Omental fat pad (tissue), 4 donors: Measurements from ENCODE around the gene CCDC27. TPM values are rescaled to one million over a fixed set of nuclear protein-coding genes. Genes with fewer than 3 reads are reported as not detected.

Experiments
- ATAC-seq: fragments of 150-250 bp; one replicate; pipeline ENCODE4 v1.9.1; 2016; ENCODE audit warnings: mild to moderate bottlenecking, moderate library complexity; ENCODE audit not compliant: low FRiP score
- DNase-seq: peaks from one replicate; pipeline ENCODE4 v3.0.0-alpha.2; 2019; ENCODE audit warnings: low spot score
- total RNA-seq, 4 donors: library from RNA; depleted of rRNA; stranded (reverse); fragments of >200 nt; gene quantifications; one replicate each; pipeline ENCODE4 v1.1.0, GENCODE V29; 2016
- TF ChIP-seq, protein P1 (sequence below), 3 donors: fragments of 450-650 bp; IDR thresholded peaks; one replicate each; pipeline ENCODE4 v1.5.1; 2016 to 2017; ENCODE audit warnings: antibody characterized with exemption in 3 of 3, mild to moderate bottlenecking in 3 of 3, moderate library complexity in 2 of 3

The CCDC27 gene
- total RNA-seq, 4 donors from 2014 or later: not detected

DNA sequence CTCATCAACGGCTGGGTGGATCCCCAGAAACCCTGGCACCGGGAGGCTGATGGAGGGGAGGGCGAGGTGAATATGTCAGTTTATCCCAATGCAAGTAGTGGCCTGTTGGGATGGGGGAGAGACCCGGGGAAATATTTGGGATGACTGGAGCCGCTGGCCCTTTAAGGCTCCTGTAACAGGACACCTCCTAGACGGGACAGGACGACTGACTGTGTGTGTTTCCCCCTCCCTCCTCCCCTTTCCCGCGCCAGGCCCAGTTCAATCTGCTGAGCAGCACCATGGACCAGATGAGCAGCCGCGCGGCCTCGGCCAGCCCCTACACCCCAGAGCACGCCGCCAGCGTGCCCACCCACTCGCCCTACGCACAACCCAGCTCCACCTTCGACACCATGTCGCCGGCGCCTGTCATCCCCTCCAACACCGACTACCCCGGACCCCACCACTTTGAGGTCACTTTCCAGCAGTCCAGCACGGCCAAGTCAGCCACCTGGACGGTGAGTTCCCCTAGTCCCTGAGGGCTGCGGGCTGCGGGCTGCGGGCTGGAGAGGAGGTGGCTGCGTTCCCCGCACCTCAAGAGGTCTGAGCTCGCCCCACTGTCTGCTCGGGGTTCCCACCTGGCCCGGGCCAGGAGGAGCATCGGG, 44.8 kb upstream of the CCDC27 start:
- DNase-seq (no peak), ATAC-seq (no peak)
- TF ChIP-seq, protein P1, sequence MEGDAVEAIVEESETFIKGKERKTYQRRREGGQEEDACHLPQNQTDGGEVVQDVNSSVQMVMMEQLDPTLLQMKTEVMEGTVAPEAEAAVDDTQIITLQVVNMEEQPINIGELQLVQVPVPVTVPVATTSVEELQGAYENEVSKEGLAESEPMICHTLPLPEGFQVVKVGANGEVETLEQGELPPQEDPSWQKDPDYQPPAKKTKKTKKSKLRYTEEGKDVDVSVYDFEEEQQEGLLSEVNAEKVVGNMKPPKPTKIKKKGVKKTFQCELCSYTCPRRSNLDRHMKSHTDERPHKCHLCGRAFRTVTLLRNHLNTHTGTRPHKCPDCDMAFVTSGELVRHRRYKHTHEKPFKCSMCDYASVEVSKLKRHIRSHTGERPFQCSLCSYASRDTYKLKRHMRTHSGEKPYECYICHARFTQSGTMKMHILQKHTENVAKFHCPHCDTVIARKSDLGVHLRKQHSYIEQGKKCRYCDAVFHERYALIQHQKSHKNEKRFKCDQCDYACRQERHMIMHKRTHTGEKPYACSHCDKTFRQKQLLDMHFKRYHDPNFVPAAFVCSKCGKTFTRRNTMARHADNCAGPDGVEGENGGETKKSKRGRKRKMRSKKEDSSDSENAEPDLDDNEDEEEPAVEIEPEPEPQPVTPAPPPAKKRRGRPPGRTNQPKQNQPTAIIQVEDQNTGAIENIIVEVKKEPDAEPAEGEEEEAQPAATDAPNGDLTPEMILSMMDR (IDR thresholded peaks at IDR 0.05): no peak

DNA sequence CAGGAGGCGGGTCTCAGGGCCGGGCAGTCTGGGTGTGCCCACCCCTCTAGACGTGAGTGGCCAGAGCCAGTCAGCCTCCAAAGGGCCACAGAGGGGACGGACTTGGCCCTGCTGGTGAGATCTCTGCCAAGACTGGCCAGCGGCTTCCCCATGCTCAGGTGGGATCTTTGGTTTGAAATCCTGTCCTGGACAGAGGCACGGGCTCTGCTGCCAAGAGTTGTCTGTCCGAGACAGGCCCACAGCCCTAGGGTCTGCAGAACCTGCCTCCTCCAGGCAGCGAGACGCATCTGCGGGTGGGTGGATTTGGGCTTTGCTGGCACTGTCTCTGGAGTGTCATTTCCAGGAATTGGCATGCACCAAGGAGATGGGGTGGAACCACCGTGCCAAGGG, 44.3 kb upstream of the CCDC27 start:
- no peak for DNase-seq
- TF ChIP-seq, protein P1 (IDR thresholded peaks at IDR 0.05): no peak
- ATAC-seq: no peak

DNA sequence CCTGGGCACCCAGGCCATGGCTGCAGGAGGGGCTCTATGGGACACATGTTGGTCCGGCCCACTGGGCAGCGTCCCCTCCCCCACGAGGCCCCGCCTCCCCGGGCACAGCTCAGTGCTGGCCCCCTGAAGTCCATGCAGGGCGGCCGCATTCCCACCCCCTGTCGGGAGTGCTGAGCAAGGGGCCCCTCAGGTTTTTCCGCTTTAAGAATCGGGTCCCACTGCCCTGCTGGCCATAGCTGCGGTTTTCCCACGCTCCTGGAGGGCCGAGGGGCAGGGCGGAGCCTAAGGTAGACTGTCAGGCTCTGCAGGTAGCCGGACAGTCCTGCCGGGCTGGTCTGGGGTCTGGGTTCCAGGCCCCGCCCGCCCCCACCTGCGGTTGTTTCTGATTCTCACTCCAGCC, 43.5 kb upstream of the CCDC27 start:
- no peak for DNase-seq
- no peak for ATAC-seq
- TF ChIP-seq, protein P1 (IDR thresholded peaks at IDR 0.05): no peak

DNA sequence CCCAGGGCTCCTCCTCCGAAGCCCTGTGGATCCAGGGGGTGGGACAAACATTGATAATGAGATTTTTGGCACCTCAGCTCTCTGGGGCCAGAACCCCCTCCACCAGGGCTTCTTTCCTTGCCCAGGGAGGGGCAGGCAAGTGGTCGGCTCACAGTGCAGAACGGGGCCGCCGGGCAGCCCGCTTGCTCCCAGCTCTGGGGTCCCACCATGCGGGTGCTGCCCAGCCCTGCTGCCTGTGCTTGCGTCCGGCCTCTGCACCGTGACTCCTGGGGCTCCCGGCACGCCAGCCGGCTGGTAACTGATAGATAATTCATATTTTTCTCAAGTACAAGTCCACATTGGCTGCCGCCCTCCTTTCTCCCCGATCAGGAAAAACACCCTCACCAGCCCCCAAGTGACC, 42.0 kb upstream of the CCDC27 start:
- DNase-seq: no peak
- TF ChIP-seq, protein P1 (IDR thresholded peaks at IDR 0.05): no peak
- no peak for ATAC-seq

DNA sequence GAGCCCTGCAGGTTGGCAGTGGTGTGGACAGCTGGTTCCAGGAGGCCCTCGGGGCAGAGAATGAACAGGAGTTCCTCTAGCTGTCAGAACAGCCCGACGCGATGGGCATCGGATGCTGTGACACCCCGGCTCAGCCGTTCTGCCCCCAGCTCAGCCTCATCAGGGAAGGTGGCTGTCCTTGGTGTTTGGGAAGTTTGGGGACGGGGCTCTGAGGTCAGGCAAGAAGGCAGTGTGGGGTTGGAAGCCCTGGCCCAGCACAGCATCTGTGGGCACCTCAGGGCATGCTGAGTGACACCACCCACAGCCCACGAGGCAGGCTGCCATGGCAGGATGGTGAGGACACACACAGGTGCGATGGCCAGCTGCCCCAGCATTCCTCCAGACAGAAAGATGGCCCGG, 40.9 kb upstream of the CCDC27 start:
- TF ChIP-seq, protein P1 (IDR thresholded peaks at IDR 0.05): no peak
- no peak for ATAC-seq
- no peak for DNase-seq

DNA sequence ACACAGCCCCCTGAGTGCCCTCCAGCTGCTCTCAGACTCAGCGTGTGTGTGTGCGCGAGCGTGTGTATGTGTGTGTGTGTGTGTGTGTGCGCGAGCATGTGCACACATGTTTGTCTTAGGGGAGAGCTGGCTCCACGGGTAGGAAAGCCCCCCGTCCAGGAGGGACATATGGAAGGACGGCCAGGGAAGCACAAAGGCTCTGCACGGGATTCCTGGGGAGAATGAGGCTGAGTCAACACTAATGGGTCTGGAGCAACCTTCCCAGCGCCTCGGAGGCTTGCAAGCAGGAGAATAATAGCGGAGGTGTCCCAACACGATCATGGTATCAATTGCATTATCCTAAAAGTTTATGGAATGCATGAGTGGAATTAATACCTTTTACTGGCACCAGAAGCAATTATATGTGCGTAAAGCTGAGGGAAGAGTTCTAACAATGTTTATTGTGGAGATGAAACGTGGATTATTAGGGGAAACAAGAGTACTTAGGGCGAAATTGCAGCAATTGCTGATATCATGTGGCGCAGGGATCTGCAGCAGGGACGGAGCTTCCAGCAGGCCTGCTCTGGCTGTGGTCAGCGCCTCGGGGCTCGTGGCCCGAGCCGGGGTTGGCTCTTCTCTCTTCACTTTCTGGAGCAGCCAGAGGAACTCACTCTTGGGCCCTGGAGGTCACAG, 40.3 kb upstream of the CCDC27 start:
- ATAC-seq (no peak), DNase-seq (no peak)
- TF ChIP-seq, protein P1 (IDR thresholded peaks at IDR 0.05): no peak
